Spleen (tissue), 7 donors: ENCODE data around the gene SRR.

Experiments used
- CTCF ChIP-seq, 11 experiments: fragments of 200-600 bp in 7 of 11; fragments of 450-650 bp in 4 of 11; sonication (generic) in 4 of 11; IDR thresholded peaks in 8 of 11; conservative IDR thresholded peaks in 3 of 11; 1 replicate in 7 of 11; 2 replicates in 4 of 11; pipeline versions ENCODE4 v1.4.0 to v1.8.0; 2016 to 2021; ENCODE audit warnings: antibody characterized with exemption in 11 of 11, inconsistent platforms in 4 of 11, mild to moderate bottlenecking in 1 of 11
- POLR2A ChIP-seq, 3 donors: fragments of 450-650 bp; IDR thresholded peaks; one replicate each; pipeline ENCODE4 v1.5.1; 2017; ENCODE audit warnings: antibody characterized with exemption in 3 of 3, mild to moderate bottlenecking in 1 of 3
- POLR2AphosphoS5 ChIP-seq, 3 donors: sonication (generic); formaldehyde crosslinking; IDR thresholded peaks; one replicate each; pipeline ENCODE4 v1.5.1; 2017; ENCODE audit warnings: antibody characterized with exemption in 3 of 3
- donor health status: DM: no; HTN: no; CAD: no; lungs with moderate emphysema.
- donor health status: DM: no; HTN: no; CAD: no.
- donor health status: DM: no; HTN: no; CAD: no.

GRCh38 chr17:2312736-2313135 is 9.0 kb downstream of the SRR start:
- TF ChIP-seq CTCF (IDR thresholded peaks at IDR 0.05 in 8 of 11, conservative IDR thresholded peaks at IDR 0.05 in 3 of 11) (no peak), POLR2A (IDR thresholded peaks at IDR 0.05) (no peak), POLR2AphosphoS5 (IDR thresholded peaks at IDR 0.05) (no peak)
